ENCODE data around the gene MPZL1. TPM values are rescaled to one million over a fixed set of nuclear protein-coding genes. Genes with fewer than 3 reads are reported as not detected.

Gene MPZL1
- total and polyA plus RNA-seq, 2 donors (not counting 1 experiment from before 2014, with no cell fraction given): 81.4 to 158 TPM

GRCh38 chr1:167795810-167796740, 74.3 kb downstream of the MPZL1 start:
- DNase-seq (ENCODE audit: low read depth in 2 of 2): peak in 1 of 2 donors; percentile 35
- Histone ChIP-seq H4K20me1 (ENCODE audit: control insufficient read depth, extremely low read depth, insufficient read depth, low read length) (no peaks in the 10 kb centered on the region), H3K79me2 (ENCODE audit: control insufficient read depth, insufficient read depth, low read length) (no peaks in the 10 kb centered on the region), H3K36me3 (ENCODE audit: control insufficient read depth, insufficient read depth, low read length) (no peaks in the 10 kb centered on the region), H2AFZ (ENCODE audit: low read length) (no peak overlapping the region), H3K9ac (ENCODE audit: insufficient read depth, low read length) (no peak overlapping the region), H3K4me1 (ENCODE audit: control insufficient read depth, extremely low read depth, insufficient read depth, low read length) (peaks cover 16% of the 10 kb centered on the region), H3K4me3 (replicated peaks in 1 of 4; ENCODE audit: control extremely low read depth in 1 of 4, insufficient read depth in 1 of 4, low read depth in 3 of 4, low read length in 4 of 4) (no peak overlapping the region), H3K4me2 (ENCODE audit: extremely low read depth, insufficient read depth, low read length) (no peak overlapping the region), H3K9me3 (ENCODE audit: control insufficient read depth, insufficient read depth, low read depth, low read length) (no peaks in the 10 kb centered on the region), H3K27ac (ENCODE audit: insufficient read depth, low read length) (peak overlapping the region; percentile 73), H3K27me3 (ENCODE audit: control insufficient read depth, insufficient read depth, low read length) (no peaks in the 10 kb centered on the region)
- no peak for TF ChIP-seq EZH2 (IDR thresholded peaks at IDR 0.05; ENCODE audit: low read length, missing control alignments)

GRCh38 chr1:167797015-167797414, 75.2 kb downstream of the MPZL1 start:
- Histone ChIP-seq H3K4me2 (ENCODE audit: extremely low read depth, insufficient read depth, low read length) (peak overlapping the region; percentile 56), H2AFZ (ENCODE audit: low read length) (no peak overlapping the region), H3K27ac (ENCODE audit: insufficient read depth, low read length) (peak overlapping the region; percentile 73), H4K20me1 (ENCODE audit: control insufficient read depth, extremely low read depth, insufficient read depth, low read length) (no peaks in the 10 kb centered on the region), H3K4me3 (replicated peaks in 1 of 4; ENCODE audit: control extremely low read depth in 1 of 4, insufficient read depth in 1 of 4, low read depth in 3 of 4, low read length in 4 of 4) (no peak overlapping the region), H3K79me2 (ENCODE audit: control insufficient read depth, insufficient read depth, low read length) (no peaks in the 10 kb centered on the region), H3K4me1 (ENCODE audit: control insufficient read depth, extremely low read depth, insufficient read depth, low read length) (peaks cover 11% of the 10 kb centered on the region), H3K9me3 (ENCODE audit: control insufficient read depth, insufficient read depth, low read depth, low read length) (no peaks in the 10 kb centered on the region), H3K9ac (ENCODE audit: insufficient read depth, low read length) (peak overlapping the region; percentile 13), H3K36me3 (ENCODE audit: control insufficient read depth, insufficient read depth, low read length) (no peaks in the 10 kb centered on the region), H3K27me3 (ENCODE audit: control insufficient read depth, insufficient read depth, low read length) (no peaks in the 10 kb centered on the region)
- TF ChIP-seq CTCF (conservative IDR thresholded peaks at IDR 0.05 in 1 of 2, IDR thresholded peaks at IDR 0.05 in 1 of 2; ENCODE audit: low read depth in 1 of 2, low read length in 2 of 2) (peak in 1 of 2 donors; percentile 22), EZH2 (IDR thresholded peaks at IDR 0.05; ENCODE audit: low read length, missing control alignments) (no peak)
- DNase-seq (ENCODE audit: low read depth in 2 of 2): peak; percentile 94 to 99

- Histone ChIP-seq H3K79me2 (ENCODE audit: control insufficient read depth, insufficient read depth, low read length) (no peaks in the 10 kb centered on the region), H3K27me3 (ENCODE audit: control insufficient read depth, insufficient read depth, low read length) (no peaks in the 10 kb centered on the region), H2AFZ (ENCODE audit: low read length) (no peak overlapping the region), H4K20me1 (ENCODE audit: control insufficient read depth, extremely low read depth, insufficient read depth, low read length) (no peaks in the 10 kb centered on the region), H3K4me3 (replicated peaks in 1 of 4; ENCODE audit: control extremely low read depth in 1 of 4, insufficient read depth in 1 of 4, low read depth in 3 of 4, low read length in 4 of 4) (no peak overlapping the region), H3K9ac (ENCODE audit: insufficient read depth, low read length) (no peak overlapping the region), H3K27ac (ENCODE audit: insufficient read depth, low read length) (no peak overlapping the region), H3K9me3 (ENCODE audit: control insufficient read depth, insufficient read depth, low read depth, low read length) (no peaks in the 10 kb centered on the region), H3K4me1 (ENCODE audit: control insufficient read depth, extremely low read depth, insufficient read depth, low read length) (peaks cover 11% of the 10 kb centered on the region), H3K4me2 (ENCODE audit: extremely low read depth, insufficient read depth, low read length) (no peak overlapping the region), H3K36me3 (ENCODE audit: control insufficient read depth, insufficient read depth, low read length) (no peaks in the 10 kb centered on the region)
- DNase-seq (ENCODE audit: low read depth in 2 of 2): no peak
- TF ChIP-seq CTCF (conservative IDR thresholded peaks at IDR 0.05 in 1 of 2, IDR thresholded peaks at IDR 0.05 in 1 of 2; ENCODE audit: low read depth in 1 of 2, low read length in 2 of 2) (no peak), EZH2 (IDR thresholded peaks at IDR 0.05; ENCODE audit: low read length, missing control alignments) (no peak)
These were observed 77.2 kb downstream of the MPZL1 start for GRCh38 chr1:167798952-167799351.
